SK-N-SH treated with all-trans-retinoic acid at 6 μM for 48 hours (cell line): ENCODE data around the gene NXPH4.

ENCODE experiments used
- ARNTL ChIP-seq: fragments of 450-650 bp; formaldehyde crosslinking; IDR thresholded peaks from 2 replicates; pipeline ENCODE4 v1.5.0; 2020; ENCODE audit warnings: low read depth, mild to moderate bottlenecking, moderate library complexity, borderline replicate concordance
- CSDC2 ChIP-seq: fragments of 250-450 bp; sonication (Bioruptor Pico); IDR thresholded peaks from 2 replicates; pipeline ENCODE4 v1.5.0; 2020; ENCODE audit warnings: mild to moderate bottlenecking, moderate library complexity
- GLIS3 ChIP-seq: fragments of 250-450 bp; sonication (Bioruptor Pico); IDR thresholded peaks from 2 replicates; pipeline ENCODE4 v1.5.0; 2020; ENCODE audit warnings: mild to moderate bottlenecking, moderate library complexity
- OSR1 ChIP-seq: fragments of 250-450 bp; sonication (Bioruptor Pico); IDR thresholded peaks from 2 replicates; pipeline ENCODE4 v1.8.0; 2022; ENCODE audit warnings: moderate library complexity, mild to moderate bottlenecking, inconsistent platforms
- RARB ChIP-seq: fragments of 250-450 bp; sonication (Bioruptor Pico); IDR thresholded peaks from 2 replicates; pipeline ENCODE4 v1.8.0; 2021; ENCODE audit warnings: mild to moderate bottlenecking, moderate library complexity
- TOX ChIP-seq: fragments of 250-450 bp; sonication (Bioruptor Pico); IDR thresholded peaks from 2 replicates; pipeline ENCODE4 v1.8.0; 2021; ENCODE audit warnings: mild to moderate bottlenecking, moderate library complexity, borderline replicate concordance
- ZC3H10 ChIP-seq: fragments of 250-450 bp; sonication (Bioruptor Pico); IDR thresholded peaks from 2 replicates; pipeline ENCODE4 v1.5.1; 2021; ENCODE audit warnings: mild to moderate bottlenecking, moderate library complexity
- ZNF565 ChIP-seq: fragments of 450-650 bp; formaldehyde crosslinking; conservative IDR thresholded peaks from 2 replicates; pipeline ENCODE4 v1.5.0; 2020; ENCODE audit warnings: low read depth, mild to moderate bottlenecking, moderate library complexity
- ZNF70 ChIP-seq: fragments of 450-650 bp; formaldehyde crosslinking; IDR thresholded peaks from 2 replicates; pipeline ENCODE4 v1.5.0; 2020; ENCODE audit warnings: mild to moderate bottlenecking, moderate library complexity
- TF ChIP-seq, protein P1 (sequence below): fragments of 250-450 bp; sonication (Bioruptor Pico); IDR thresholded peaks from 2 replicates; pipeline ENCODE4 v1.5.1; 2021; ENCODE audit warnings: mild to moderate bottlenecking, moderate library complexity
- TF ChIP-seq, protein P2 (sequence below): fragments of 250-450 bp; sonication (Bioruptor Pico); IDR thresholded peaks from 2 replicates; pipeline ENCODE4 v1.5.1; 2020; ENCODE audit warnings: low read depth, mild to moderate bottlenecking, moderate library complexity
- TF ChIP-seq, protein P3 (sequence below): fragments of 250-450 bp; sonication (Bioruptor Pico); IDR thresholded peaks from 2 replicates; pipeline ENCODE4 v1.8.0; 2020; ENCODE audit warnings: mild to moderate bottlenecking, moderate library complexity, borderline replicate concordance
- TF ChIP-seq, protein P4 (sequence below): fragments of 250-450 bp; sonication (Bioruptor Pico); IDR thresholded peaks from 2 replicates; pipeline ENCODE4 v1.8.0; 2021; ENCODE audit warnings: low read depth, mild to moderate bottlenecking, moderate library complexity, borderline replicate concordance

DNA sequence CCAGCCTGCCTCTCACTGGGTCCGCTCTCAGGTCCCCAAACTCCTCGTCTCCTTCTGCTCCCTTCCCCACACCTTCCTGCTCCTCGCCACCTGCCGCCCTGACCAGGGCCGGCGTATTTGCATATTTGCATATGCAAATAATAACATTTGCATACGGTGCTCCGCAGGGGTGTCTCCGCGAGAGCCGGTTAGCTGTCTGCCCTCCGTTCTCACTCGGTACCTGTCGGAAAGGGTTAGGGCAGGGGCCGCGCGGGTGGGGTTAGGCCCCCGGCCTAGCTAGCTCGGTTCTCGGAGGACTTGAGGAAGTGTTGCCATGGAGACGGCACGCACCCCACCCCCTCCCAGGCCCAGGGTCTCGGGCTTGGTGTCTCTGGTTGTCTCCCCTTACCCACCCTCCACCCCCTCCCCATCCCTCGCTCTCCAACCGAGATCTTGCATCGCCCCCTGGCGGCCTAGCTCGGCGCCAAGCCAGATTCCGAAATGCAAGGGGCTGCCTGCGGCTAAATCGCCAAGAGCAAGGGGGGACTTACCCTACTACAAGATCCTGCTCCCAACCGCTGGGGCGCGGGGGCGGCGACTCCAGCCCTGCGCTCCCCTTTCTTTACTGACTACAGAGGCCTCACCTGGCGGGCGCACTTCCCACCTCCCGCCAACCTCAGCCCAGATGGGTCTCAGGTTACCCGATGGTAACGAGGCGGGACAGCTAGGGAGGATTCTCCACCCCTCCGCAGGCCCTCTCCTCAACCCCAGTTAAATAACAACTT, 26.3 kb downstream of the NXPH4 start:
- TF ChIP-seq OSR1 (CRISPR knock-in tag) (no peak), TOX (no peak), ARNTL (CRISPR knock-in tag) (no peak), ZC3H10 (CRISPR knock-in tag) (no peak), CSDC2 (CRISPR knock-in tag) (no peak), RARB (CRISPR knock-in tag) (no peak), GLIS3 (CRISPR knock-in tag) (no peak), ZNF70 (CRISPR knock-in tag) (no peak), ZNF565 (CRISPR knock-in tag) (no peak)
- TF ChIP-seq, protein P1, sequence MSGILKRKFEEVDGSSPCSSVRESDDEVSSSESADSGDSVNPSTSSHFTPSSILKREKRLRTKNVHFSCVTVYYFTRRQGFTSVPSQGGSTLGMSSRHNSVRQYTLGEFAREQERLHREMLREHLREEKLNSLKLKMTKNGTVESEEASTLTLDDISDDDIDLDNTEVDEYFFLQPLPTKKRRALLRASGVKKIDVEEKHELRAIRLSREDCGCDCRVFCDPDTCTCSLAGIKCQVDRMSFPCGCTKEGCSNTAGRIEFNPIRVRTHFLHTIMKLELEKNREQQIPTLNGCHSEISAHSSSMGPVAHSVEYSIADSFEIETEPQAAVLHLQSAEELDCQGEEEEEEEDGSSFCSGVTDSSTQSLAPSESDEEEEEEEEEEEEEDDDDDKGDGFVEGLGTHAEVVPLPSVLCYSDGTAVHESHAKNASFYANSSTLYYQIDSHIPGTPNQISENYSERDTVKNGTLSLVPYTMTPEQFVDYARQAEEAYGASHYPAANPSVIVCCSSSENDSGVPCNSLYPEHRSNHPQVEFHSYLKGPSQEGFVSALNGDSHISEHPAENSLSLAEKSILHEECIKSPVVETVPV (CRISPR knock-in tag), result no peak
- TF ChIP-seq, protein P2, sequence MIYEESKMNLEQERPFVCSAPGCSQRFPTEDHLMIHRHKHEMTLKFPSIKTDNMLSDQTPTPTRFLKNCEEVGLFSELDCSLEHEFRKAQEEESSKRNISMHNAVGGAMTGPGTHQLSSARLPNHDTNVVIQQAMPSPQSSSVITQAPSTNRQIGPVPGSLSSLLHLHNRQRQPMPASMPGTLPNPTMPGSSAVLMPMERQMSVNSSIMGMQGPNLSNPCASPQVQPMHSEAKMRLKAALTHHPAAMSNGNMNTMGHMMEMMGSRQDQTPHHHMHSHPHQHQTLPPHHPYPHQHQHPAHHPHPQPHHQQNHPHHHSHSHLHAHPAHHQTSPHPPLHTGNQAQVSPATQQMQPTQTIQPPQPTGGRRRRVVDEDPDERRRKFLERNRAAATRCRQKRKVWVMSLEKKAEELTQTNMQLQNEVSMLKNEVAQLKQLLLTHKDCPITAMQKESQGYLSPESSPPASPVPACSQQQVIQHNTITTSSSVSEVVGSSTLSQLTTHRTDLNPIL, result no peak
- TF ChIP-seq, protein P3, sequence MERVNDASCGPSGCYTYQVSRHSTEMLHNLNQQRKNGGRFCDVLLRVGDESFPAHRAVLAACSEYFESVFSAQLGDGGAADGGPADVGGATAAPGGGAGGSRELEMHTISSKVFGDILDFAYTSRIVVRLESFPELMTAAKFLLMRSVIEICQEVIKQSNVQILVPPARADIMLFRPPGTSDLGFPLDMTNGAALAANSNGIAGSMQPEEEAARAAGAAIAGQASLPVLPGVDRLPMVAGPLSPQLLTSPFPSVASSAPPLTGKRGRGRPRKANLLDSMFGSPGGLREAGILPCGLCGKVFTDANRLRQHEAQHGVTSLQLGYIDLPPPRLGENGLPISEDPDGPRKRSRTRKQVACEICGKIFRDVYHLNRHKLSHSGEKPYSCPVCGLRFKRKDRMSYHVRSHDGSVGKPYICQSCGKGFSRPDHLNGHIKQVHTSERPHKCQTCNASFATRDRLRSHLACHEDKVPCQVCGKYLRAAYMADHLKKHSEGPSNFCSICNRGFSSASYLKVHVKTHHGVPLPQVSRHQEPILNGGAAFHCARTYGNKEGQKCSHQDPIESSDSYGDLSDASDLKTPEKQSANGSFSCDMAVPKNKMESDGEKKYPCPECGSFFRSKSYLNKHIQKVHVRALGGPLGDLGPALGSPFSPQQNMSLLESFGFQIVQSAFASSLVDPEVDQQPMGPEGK (CRISPR knock-in tag), result no peak
- TF ChIP-seq, protein P4, sequence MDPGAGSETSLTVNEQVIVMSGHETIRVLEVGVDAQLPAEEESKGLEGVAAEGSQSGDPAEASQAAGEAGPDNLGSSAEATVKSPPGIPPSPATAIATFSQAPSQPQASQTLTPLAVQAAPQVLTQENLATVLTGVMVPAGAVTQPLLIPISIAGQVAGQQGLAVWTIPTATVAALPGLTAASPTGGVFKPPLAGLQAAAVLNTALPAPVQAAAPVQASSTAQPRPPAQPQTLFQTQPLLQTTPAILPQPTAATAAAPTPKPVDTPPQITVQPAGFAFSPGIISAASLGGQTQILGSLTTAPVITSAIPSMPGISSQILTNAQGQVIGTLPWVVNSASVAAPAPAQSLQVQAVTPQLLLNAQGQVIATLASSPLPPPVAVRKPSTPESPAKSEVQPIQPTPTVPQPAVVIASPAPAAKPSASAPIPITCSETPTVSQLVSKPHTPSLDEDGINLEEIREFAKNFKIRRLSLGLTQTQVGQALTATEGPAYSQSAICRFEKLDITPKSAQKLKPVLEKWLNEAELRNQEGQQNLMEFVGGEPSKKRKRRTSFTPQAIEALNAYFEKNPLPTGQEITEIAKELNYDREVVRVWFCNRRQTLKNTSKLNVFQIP (CRISPR knock-in tag), result no peak
